Measurements from ENCODE around the gene CRTC3.
"Not testable (repeated sequence)": the region's sequence is repeated elsewhere in the genome, so short reads cannot be mapped to it uniquely, and the experiment has no call there.

CRTC3 gene

DNA sequence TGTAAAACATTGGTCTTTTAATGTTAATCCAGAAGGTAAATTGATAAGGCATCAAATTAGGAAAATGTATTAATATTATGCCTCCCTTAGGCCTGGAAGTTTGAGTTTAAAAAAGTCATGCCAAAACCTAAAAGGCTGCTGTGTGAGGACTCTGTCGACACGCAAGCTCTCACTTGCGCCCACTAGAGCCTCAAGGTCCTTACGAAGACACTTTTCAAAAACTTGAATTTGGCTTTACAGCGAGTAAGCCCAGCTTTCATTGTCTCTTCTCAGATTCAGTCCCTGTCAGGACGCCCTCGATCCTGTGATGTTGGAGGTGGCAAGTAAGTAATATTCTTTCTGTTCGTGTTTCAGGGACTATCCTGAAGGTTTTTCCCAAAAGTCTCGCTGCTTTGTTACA, 89.7 kb downstream of the CRTC3 start:
- no peak for DNase-seq

- no peak for DNase-seq
These were observed 90.2 kb downstream of the CRTC3 start for GRCh38 chr15:90619939-90620338.

GRCh38 chr15:90620379-90621067, 90.8 kb downstream of the CRTC3 start:
- DNase-seq = no peak

GRCh38 chr15:90623854-90624253, 94.1 kb downstream of the CRTC3 start:
- no peak for DNase-seq

- DNase-seq = no peak
These were observed 94.7 kb downstream of the CRTC3 start for GRCh38 chr15:90624278-90624981.

DNA sequence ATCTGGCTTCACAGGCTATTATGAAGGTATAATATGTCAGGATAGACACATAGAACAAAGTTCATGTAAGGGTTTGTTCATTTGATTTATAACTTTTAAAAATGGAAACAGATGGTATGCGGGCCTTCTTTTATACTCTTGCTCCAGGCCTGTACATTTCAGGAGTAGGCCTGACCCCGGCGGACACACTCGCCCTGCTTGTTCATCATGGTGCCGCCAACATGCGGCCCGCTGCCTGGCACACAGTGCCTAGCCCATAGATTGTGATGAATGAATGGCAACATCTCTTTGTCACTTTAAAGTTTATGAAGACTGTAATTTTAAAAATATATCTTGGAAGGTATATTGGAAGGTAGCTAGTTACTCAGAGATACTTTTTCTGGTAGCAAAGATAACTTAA, 95.3 kb downstream of the CRTC3 start:
- no peak for DNase-seq

GRCh38 chr15:90629217-90629616, 99.5 kb downstream of the CRTC3 start:
- DNase-seq = no peak

GRCh38 chr15:90633360-90633759, 103.6 kb downstream of the CRTC3 start:
- DNase-seq = no peak

- DNase-seq = not testable (repeated sequence)
These were observed 107.3 kb downstream of the CRTC3 start for GRCh38 chr15:90636993-90637392.

DNA sequence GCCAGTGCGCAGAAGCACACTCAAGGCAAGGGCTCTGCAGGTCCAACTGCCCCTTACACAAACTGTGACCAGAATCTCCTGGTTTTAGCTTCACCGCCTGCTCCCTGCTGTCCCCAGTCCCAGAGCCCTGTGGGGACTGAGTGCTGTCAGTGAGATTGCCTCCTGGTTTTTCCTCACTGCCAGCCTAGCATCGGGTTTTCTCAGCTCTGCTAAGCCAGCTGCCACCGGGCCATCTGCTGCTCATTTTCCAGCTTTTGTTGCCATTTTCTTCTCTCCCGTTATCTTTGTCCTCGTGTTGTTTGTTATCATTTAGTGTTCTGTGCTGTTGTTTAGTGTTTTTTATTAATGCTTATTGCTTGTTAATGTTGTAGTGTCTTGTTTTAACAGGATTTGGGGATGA, 108.0 kb downstream of the CRTC3 start:
- no peak for DNase-seq

GRCh38 chr15:90638201-90638691, 108.5 kb downstream of the CRTC3 start:
- no peak for DNase-seq

GRCh38 chr15:90638963-90639362, 109.2 kb downstream of the CRTC3 start:
- DNase-seq = no peak

GRCh38 chr15:90640862-90641261, 111.1 kb downstream of the CRTC3 start:
- DNase-seq = no peak

DNA sequence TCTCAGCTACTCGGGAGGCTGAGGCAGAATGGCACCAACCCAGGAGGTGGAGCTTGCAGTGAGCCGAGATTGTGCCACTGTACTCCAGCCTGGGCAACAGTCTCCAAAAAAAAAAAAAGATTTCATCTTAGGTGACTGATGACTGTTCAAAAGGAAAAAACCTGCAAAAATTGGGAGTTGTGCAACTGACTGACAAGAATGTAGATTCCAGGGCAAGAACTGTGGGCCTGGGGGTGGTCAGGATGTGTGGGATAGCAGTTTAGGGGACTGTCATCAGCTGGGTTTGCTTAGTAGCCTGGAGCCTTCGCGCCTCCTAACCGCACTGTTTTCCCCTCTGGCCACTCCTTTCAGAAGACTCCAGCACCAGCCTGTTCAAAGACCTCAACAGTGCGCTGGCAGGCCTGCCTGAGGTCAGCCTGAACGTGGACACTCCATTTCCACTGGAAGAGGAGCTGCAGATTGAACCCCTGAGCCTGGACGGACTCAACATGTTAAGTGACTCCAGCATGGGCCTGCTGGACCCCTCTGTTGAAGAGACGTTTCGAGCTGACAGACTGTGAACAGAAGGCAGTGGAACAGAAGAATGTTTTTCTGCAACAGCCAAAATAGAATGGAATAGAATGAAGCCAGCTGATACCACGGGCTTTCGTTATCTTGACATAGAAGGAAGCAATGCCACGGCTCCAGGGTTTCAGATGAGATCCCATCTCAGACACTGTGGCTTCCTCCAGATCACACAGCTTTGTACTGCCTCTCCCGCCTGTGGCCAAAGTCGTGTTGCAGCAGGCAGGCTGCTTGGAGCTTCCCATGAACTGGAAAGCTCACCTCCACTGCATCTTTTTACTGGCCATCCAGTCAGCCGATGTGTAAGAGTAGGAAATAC, 112.1 kb downstream of the CRTC3 start:
- DNase-seq = no peak

- DNase-seq = no peak
These were observed 113.0 kb downstream of the CRTC3 start for GRCh38 chr15:90642464-90643300.

DNA sequence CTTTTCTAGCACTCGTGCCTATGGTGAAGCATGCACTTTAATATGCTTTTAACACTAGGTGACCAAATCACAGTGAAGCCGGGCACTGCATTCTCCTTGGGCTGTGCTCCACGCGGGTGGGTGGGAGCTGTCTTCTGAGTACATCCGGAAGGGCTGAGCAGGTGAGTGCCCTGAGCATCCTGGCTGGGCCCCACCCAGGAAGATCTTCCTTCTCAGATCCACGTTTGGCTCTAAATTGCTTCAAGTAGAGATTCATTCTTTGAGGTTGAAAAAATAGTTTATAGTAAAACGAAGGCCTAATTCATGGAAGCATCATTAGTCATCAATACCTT, 113.5 kb downstream of the CRTC3 start:
- DNase-seq = no peak

- no peak for DNase-seq
These were observed 114.8 kb downstream of the CRTC3 start for GRCh38 chr15:90644526-90644925.

- no peak for DNase-seq
These were observed 115.4 kb downstream of the CRTC3 start for GRCh38 chr15:90644952-90645725.

DNA sequence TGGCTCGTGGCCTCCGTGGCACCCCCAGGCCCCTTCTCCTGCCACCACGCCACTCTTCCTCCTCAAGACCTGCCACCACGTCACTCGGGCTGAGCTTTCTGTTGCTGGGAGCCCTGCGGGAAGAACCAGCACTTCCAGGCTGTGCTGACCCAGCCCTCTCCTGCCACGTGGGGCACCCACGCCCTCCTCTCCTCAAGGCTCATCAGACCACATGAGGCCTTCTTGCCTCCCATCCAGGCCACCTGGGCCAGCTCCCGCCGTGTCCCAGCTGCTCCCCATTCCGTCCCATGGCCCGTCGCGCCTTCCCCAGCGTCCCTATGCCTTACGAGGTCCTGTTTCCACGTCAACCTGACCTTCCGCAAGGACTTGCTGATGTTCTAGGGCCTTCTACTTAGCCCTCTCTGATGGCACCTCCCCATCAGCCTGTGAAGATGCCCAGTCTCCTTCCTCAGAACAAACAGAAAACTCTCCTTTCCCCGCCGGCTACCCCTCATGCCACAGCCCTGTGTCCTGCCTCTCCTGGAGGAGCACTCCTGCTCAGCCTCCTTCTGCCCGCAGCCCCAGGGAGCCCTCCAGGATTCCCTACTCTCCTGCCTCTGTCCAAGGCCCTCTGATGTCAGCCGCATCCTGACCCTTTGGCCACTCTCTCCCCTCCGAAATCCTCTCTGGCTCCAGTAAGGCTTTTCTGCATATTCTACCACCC, 116.3 kb downstream of the CRTC3 start:
- no peak for DNase-seq
